ENCODE results near the gene UBLCP1. TPM values are rescaled to one million over a fixed set of nuclear protein-coding genes. Genes with fewer than 3 reads are reported as not detected.

UBLCP1 gene
- total and polyA plus RNA-seq, 2 of the 13 experiments (the other 11 are each of a cell fraction or from before 2014, with no cell fraction given): 6.5 to 12.6 TPM

GRCh38 chr5:159226451-159226850, 36.6 kb upstream of the UBLCP1 start:
- Histone ChIP-seq H4K20me1 (ENCODE audit: insufficient read depth, low read length) (no peaks in the 10 kb centered on the region), H3K9ac (ENCODE audit: insufficient read depth, low read depth, low read length) (no peak overlapping the region), H3K4me1 (ENCODE audit: insufficient read depth, low read length) (peaks cover 38% of the 10 kb centered on the region), H3K79me2 (ENCODE audit: insufficient read depth, low read length) (no peaks in the 10 kb centered on the region), H3K9me3 (ENCODE audit: low read length) (no peaks in the 10 kb centered on the region), H2AFZ (ENCODE audit: low read length) (no peak overlapping the region), H3K27ac (ENCODE audit: extremely low read length, insufficient read depth, low read length) (no peak overlapping the region), H3K4me2 (ENCODE audit: low read depth, low read length) (peak overlapping the region; percentile 13; the same call in 1 of the 2 replicates), H3K36me3 (replicated peaks in 1 of 2; ENCODE audit: control insufficient read depth in 1 of 2, insufficient read depth in 2 of 2, low read length in 2 of 2) (no peaks in the 10 kb centered on the region), H3K4me3 (replicated peaks in 1 of 3; ENCODE audit: insufficient read depth in 1 of 3, low read depth in 2 of 3, low read length in 3 of 3) (no peak overlapping the region), H3K27me3 (ENCODE audit: control insufficient read depth in 1 of 2, insufficient read depth in 2 of 2, low read length in 2 of 2) (peaks cover 0 to 2% of the 10 kb centered on the region in 2 experiments; a peak in 1 of 5 replicates)
- intact Hi-C loops (cut with micrococcal nuclease; ENCODE audit: unreplicated experiment): loop anchor here (2.0 kb wide), 1 partner anchor 14 kb away; no protein-coding TSS in a partner anchor
- ATAC-seq (peak; percentile 96), DNase-seq (ENCODE audit: low spot score) (peak; percentile 62), FAIRE-seq (peak; percentile 74)
- CTCF ChIA-PET (ENCODE audit: low intra/inter-chr PET ratio, low total read pairs): no interaction called here
- BruUV-seq (replicated peaks): no TSS peak
- POLR2A ChIA-PET: no interaction called here
- in situ Hi-C loops (cut with HindIII; ENCODE audit: extremely low pct_ligation_motif_present, low pct_unique_long_range_greater_than_20kb): no loop called here
- peak; percentile 43; the same call in 1 of the 2 replicates for TF ChIP-seq EHMT2 (IDR thresholded peaks at IDR 0.05; ENCODE audit: borderline replicate concordance, low read depth, low read length)
- TF ChIP-seq CHCHD3 (CRISPR knock-in tag; IDR thresholded peaks at IDR 0.05): no peak
- no peak for TF ChIP-seq MTA1 (CRISPR knock-in tag; IDR thresholded peaks at IDR 0.05; ENCODE audit: borderline replicate concordance)
- TF ChIP-seq PAF1 (CRISPR knock-in tag; IDR thresholded peaks at IDR 0.05): no peak
- peak; percentile 31; the same call in 1 of the 2 replicates for TF ChIP-seq SALL1 (CRISPR knock-in tag; IDR thresholded peaks at IDR 0.05)
- peak; percentile 48 for TF ChIP-seq TEAD3 (CRISPR knock-in tag; optimal IDR thresholded peaks at IDR 0.05; ENCODE audit: borderline replicate concordance)
- no peak for TF ChIP-seq NFAT5 (CRISPR knock-in tag; IDR thresholded peaks at IDR 0.05)
- 0 out of 2 replicates have a peak, but pooled peaks have one; percentile 22 for TF ChIP-seq SMC3 (IDR thresholded peaks at IDR 0.05; ENCODE audit: low read length)
- TF ChIP-seq, protein P1, sequence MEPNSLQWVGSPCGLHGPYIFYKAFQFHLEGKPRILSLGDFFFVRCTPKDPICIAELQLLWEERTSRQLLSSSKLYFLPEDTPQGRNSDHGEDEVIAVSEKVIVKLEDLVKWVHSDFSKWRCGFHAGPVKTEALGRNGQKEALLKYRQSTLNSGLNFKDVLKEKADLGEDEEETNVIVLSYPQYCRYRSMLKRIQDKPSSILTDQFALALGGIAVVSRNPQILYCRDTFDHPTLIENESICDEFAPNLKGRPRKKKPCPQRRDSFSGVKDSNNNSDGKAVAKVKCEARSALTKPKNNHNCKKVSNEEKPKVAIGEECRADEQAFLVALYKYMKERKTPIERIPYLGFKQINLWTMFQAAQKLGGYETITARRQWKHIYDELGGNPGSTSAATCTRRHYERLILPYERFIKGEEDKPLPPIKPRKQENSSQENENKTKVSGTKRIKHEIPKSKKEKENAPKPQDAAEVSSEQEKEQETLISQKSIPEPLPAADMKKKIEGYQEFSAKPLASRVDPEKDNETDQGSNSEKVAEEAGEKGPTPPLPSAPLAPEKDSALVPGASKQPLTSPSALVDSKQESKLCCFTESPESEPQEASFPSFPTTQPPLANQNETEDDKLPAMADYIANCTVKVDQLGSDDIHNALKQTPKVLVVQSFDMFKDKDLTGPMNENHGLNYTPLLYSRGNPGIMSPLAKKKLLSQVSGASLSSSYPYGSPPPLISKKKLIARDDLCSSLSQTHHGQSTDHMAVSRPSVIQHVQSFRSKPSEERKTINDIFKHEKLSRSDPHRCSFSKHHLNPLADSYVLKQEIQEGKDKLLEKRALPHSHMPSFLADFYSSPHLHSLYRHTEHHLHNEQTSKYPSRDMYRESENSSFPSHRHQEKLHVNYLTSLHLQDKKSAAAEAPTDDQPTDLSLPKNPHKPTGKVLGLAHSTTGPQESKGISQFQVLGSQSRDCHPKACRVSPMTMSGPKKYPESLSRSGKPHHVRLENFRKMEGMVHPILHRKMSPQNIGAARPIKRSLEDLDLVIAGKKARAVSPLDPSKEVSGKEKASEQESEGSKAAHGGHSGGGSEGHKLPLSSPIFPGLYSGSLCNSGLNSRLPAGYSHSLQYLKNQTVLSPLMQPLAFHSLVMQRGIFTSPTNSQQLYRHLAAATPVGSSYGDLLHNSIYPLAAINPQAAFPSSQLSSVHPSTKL (CRISPR knock-in tag; IDR thresholded peaks at IDR 0.05): peak; percentile 69
- no peak for TF ChIP-seq SOX13 (IDR thresholded peaks at IDR 0.05)
- peak in 1 of 2 experiments; percentile 27; a peak in 1 of 4 replicates for TF ChIP-seq SOX13 (CRISPR knock-in tag; conservative IDR thresholded peaks at IDR 0.05 in 1 of 2, IDR thresholded peaks at IDR 0.05 in 1 of 2)
- peak; percentile 87 for TF ChIP-seq HNF4A (CRISPR knock-in tag; IDR thresholded peaks at IDR 0.05)
- no peak for TF ChIP-seq GTF2F1 (IDR thresholded peaks at IDR 0.05; ENCODE audit: low read length)
- peak; percentile 29; the same call in 1 of the 2 replicates for TF ChIP-seq ZFX (CRISPR knock-in tag; IDR thresholded peaks at IDR 0.05; ENCODE audit: low read depth)
- no peak for TF ChIP-seq DPF2 (CRISPR knock-in tag; IDR thresholded peaks at IDR 0.05; ENCODE audit: borderline replicate concordance, low read depth)
- TF ChIP-seq ZFP90 (CRISPR knock-in tag; IDR thresholded peaks at IDR 0.05; ENCODE audit: borderline replicate concordance): no peak
- no peak for TF ChIP-seq NR2F6 (IDR thresholded peaks at IDR 0.05)
- TF ChIP-seq NR2F6 (CRISPR knock-in tag; IDR thresholded peaks at IDR 0.05): no peak
- no peak for TF ChIP-seq MED1 (CRISPR knock-in tag; IDR thresholded peaks at IDR 0.05)
